Parathyroid adenoma (tissue), 2 donors: ENCODE measurements around the gene KCTD4.

ENCODE experiments used
- H2AFZ ChIP-seq: fragments of 300-600 bp; sonication (generic); one replicate; pipeline ENCODE4 v1.7.0; 2017; ENCODE audit warnings: antibody characterized with exemption, mild to moderate bottlenecking
- H3K27ac ChIP-seq: fragments of 300-600 bp; sonication (generic); one replicate; pipeline ENCODE4 v1.7.0; 2017
- H3K27me3 ChIP-seq: fragments of 300-600 bp; sonication (generic); one replicate; pipeline ENCODE4 v1.7.0; 2017; ENCODE audit warnings: low read length; ENCODE audit not compliant: control insufficient read depth, insufficient read depth
- H3K36me3 ChIP-seq: fragments of 300-600 bp; sonication (generic); one replicate; pipeline ENCODE4 v1.7.0; 2017; ENCODE audit warnings: low read length; ENCODE audit not compliant: control insufficient read depth, insufficient read depth
- H3K4me1 ChIP-seq: fragments of 300-600 bp; sonication (generic); one replicate; pipeline ENCODE4 v1.7.0; 2017; ENCODE audit warnings: control low read depth
- H3K4me2 ChIP-seq: fragments of 300-600 bp; sonication (generic); one replicate; pipeline ENCODE4 v1.7.0; 2017; ENCODE audit warnings: low read length
- H3K4me3 ChIP-seq: fragments of 300-600 bp; sonication (generic); one replicate; pipeline ENCODE4 v1.7.0; 2017; ENCODE audit warnings: low read depth, low read length
- H3K79me2 ChIP-seq: fragments of 300-600 bp; sonication (generic); one replicate; pipeline ENCODE4 v1.7.0; 2017; ENCODE audit warnings: control low read depth
- H3K9ac ChIP-seq: fragments of 300-600 bp; sonication (generic); one replicate; pipeline ENCODE4 v1.7.0; 2017; ENCODE audit warnings: mild to moderate bottlenecking
- H3K9me3 ChIP-seq: fragments of 300-600 bp; sonication (generic); one replicate; pipeline ENCODE4 v1.7.0; 2017; ENCODE audit warnings: low read length; ENCODE audit not compliant: control insufficient read depth
- TF ChIP-seq, protein P1 (sequence below): fragments of 300-600 bp; sonication (generic); IDR thresholded peaks from one replicate; pipeline ENCODE4 v1.7.0; 2017; ENCODE audit warnings: antibody characterized with exemption, mild to moderate bottlenecking
- donor health status: primary hyperparathyroidism.

KCTD4 gene

DNA sequence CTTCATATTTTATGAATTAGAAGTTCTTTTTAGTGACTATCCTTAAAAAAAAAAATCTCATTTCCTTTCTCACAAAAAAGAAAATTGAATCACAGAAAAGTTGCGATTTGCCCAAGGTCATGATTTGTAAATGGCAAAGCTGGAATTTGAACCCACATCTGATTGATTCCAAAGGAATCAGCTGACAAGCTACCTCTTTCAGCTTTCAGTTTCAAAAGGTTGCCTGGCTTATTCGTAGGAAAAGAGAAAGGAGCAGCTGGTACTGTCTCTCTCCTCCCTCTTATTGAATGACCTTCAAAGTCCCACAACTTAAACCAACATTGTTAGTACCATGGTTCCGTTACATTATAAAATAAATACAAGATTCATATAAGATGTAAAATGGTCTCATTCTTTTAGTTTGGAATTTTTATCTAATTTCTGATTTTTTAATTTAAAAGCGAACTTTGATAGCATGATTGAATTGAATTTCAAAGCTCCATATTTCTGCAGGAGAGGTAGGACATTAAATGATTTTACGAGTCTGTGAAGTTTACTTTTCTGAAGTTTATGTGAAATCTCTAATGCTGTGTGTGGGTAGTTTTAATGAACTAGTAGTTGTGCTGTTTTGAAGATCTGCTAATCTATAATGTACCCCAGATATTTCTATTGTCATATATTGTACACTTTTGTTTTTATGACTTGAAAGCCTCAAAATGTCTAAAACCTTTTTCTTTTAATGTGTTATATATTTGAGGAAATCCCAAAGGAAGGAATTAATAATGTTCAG is 18.5 kb upstream of the KCTD4 start:
- Histone ChIP-seq H3K27me3 (no peaks in the 10 kb centered on the region), H3K4me2 (no peak overlapping the region), H3K27ac (no peak overlapping the region), H3K36me3 (no peaks in the 10 kb centered on the region), H2AFZ (no peak overlapping the region), H3K4me3 (no peak overlapping the region), H3K9me3 (no peaks in the 10 kb centered on the region), H3K9ac (no peak overlapping the region), H3K79me2 (no peaks in the 10 kb centered on the region), H3K4me1 (no peaks in the 10 kb centered on the region)
- TF ChIP-seq, protein P1, sequence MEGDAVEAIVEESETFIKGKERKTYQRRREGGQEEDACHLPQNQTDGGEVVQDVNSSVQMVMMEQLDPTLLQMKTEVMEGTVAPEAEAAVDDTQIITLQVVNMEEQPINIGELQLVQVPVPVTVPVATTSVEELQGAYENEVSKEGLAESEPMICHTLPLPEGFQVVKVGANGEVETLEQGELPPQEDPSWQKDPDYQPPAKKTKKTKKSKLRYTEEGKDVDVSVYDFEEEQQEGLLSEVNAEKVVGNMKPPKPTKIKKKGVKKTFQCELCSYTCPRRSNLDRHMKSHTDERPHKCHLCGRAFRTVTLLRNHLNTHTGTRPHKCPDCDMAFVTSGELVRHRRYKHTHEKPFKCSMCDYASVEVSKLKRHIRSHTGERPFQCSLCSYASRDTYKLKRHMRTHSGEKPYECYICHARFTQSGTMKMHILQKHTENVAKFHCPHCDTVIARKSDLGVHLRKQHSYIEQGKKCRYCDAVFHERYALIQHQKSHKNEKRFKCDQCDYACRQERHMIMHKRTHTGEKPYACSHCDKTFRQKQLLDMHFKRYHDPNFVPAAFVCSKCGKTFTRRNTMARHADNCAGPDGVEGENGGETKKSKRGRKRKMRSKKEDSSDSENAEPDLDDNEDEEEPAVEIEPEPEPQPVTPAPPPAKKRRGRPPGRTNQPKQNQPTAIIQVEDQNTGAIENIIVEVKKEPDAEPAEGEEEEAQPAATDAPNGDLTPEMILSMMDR: no peak

DNA sequence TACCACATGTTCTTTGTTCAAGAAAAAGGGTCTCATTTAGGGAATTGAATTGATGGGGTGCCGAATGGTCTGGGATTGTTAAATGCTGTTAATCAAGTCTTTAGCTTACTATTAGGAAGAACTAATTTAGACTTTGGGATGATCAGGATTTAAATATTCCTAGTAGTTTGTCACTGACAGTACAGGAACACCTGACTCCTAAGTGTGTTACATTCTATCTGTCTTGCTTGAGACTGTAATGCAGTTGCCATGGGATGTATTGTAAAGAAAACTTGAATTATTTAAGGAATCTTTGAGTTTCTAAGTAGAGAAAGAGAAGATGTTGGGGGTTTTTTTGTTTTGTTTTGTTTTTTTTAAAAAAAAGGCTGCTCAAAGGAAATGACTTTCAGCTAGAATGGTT is 17.8 kb upstream of the KCTD4 start:
- H3K9ac ChIP-seq: no peak overlapping the region
- H3K36me3 ChIP-seq: no peaks in the 10 kb centered on the region
- H3K4me2 ChIP-seq: no peak overlapping the region
- H3K79me2 ChIP-seq: no peaks in the 10 kb centered on the region
- H3K9me3 ChIP-seq: no peaks in the 10 kb centered on the region
- no peak overlapping the region for H3K4me3 ChIP-seq
- no peaks in the 10 kb centered on the region for H3K27me3 ChIP-seq
- H3K27ac ChIP-seq: no peak overlapping the region
- H2AFZ ChIP-seq: no peak overlapping the region
- no peaks in the 10 kb centered on the region for H3K4me1 ChIP-seq
- TF ChIP-seq, protein P1: no peak

DNA sequence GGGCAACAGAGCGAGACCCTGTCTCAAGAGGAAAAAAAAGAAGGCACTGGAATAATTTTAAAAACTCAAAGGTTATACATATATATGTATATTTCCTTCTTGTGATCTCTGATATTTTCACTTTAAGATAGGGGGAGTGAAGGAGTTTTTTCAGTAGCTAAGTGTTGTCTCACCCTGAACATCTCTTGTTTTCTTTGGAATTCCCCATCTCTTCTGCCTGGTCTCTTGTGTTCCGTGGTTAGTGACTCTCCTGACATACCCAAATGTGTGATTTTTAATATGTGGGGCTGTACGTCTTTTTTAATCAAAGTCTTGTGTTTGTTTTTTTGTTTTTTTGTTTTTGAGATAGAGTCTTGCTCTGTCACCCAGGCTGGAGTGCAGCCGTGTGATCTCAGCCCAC is 15.3 kb upstream of the KCTD4 start:
- Histone ChIP-seq H3K4me3 (no peak overlapping the region), H3K4me1 (no peaks in the 10 kb centered on the region), H2AFZ (no peak overlapping the region), H3K27me3 (no peaks in the 10 kb centered on the region), H3K36me3 (no peaks in the 10 kb centered on the region), H3K79me2 (no peaks in the 10 kb centered on the region), H3K9ac (no peak overlapping the region), H3K9me3 (no peaks in the 10 kb centered on the region), H3K4me2 (no peak overlapping the region), H3K27ac (no peak overlapping the region)
- TF ChIP-seq, protein P1: no peak

DNA sequence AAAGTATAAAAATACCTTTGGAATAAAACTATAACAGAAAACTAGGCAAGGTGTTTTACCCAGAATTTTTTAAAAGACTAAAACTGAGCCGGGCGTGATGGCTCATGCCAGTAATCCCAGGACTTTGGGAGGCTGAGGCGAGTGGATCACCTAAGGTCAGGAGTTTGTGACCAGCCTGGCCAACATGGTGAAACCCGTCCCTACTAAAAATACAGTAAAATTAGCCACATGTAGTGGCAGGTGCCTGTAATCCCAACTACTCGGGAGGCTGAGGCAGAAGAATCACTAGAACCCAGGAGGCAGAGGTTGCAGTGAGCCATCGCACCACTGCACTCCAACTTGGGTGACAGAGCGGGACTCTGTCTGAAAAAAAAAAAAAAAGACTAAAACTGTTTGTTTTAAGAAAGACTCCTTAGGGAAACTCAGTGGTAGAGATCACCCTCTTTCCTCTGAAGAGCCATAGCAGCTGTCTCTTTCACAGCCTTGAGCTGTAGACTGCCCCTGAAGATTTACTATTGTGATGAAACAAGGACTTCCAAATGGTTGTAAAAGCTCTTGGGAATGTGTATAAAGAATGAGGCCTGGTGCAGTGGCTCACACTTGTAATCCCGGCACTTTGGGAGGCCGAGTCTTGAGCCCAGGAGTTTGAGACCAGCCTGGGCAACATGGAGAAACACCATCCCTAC is 14.7 kb upstream of the KCTD4 start:
- Histone ChIP-seq H3K4me2 (no peak overlapping the region), H3K27me3 (no peaks in the 10 kb centered on the region), H3K36me3 (no peaks in the 10 kb centered on the region), H2AFZ (no peak overlapping the region), H3K4me3 (no peak overlapping the region), H3K4me1 (no peaks in the 10 kb centered on the region), H3K79me2 (no peaks in the 10 kb centered on the region), H3K9me3 (no peaks in the 10 kb centered on the region), H3K27ac (no peak overlapping the region), H3K9ac (no peak overlapping the region)
- TF ChIP-seq, protein P1: no peak
